ENCODE measurements around the gene ERCC1.
"Not testable (repeated sequence)": the region's sequence is repeated elsewhere in the genome, so short reads cannot be mapped to it uniquely, and the experiment has no call there.

Gene ERCC1

DNA sequence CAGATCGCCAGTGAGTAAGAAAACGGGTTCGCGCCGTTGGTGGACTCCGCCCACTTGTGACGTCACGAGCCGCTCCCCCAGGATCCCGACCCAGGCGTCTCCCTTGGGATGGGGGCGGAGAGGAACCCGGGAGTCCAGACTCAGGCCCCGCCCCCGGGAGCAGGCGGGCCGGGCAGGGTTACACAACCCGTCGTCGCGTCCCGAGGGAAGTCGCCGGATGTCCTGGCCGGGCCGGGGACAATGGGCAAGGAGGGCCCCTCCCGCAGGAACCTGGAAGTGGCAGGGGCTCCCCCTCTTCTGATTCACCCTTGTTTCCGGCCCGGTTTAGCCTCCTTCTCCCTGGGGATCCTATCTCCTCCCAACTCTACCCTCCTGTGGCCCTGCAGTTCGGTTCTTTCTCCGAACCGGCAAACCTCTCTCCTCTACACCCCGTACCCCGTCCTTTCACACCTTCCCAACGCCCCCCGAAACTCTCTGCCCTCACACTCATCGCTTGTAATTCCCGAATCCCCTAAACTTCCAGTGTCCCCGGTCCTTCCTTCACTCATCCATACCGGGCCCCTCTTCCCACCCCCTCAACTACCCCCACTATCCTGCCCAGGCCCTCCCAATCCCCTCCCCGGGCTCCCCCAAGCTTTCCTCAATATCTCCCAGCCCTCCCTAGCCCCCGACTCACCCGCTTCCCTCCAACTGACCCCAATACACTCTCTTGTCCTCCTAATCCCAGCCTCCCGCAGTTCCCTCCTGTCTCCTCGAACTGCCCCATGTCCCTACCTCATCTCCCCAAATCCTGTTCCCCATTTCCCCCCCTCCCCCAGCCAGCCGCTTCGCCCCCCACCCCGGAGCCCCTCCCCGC lies 20.0 kb upstream of the ERCC1 start:
- DNase-seq (ENCODE audit: insufficient read length, low spot score): no peak
- FAIRE-seq: peak; percentile 28
- no peak for TF ChIP-seq TAF1 (IDR thresholded peaks at IDR 0.05; ENCODE audit: low read depth, low read length)
- TF ChIP-seq POLR2AphosphoS5 (IDR thresholded peaks at IDR 0.05; ENCODE audit: low read depth, low read length): no peak
- no peak for TF ChIP-seq POLR2A (IDR thresholded peaks at IDR 0.05; ENCODE audit: low read depth, low read length)
- no peak for TF ChIP-seq SPI1 (IDR thresholded peaks at IDR 0.05; ENCODE audit: low read depth, low read length)
- no peak for TF ChIP-seq POU2F2 (IDR thresholded peaks at IDR 0.05; ENCODE audit: low read depth, low read length)
- no peak for TF ChIP-seq PAX5 (IDR thresholded peaks at IDR 0.05; ENCODE audit: insufficient read depth, low read length, severe bottlenecking)

DNA sequence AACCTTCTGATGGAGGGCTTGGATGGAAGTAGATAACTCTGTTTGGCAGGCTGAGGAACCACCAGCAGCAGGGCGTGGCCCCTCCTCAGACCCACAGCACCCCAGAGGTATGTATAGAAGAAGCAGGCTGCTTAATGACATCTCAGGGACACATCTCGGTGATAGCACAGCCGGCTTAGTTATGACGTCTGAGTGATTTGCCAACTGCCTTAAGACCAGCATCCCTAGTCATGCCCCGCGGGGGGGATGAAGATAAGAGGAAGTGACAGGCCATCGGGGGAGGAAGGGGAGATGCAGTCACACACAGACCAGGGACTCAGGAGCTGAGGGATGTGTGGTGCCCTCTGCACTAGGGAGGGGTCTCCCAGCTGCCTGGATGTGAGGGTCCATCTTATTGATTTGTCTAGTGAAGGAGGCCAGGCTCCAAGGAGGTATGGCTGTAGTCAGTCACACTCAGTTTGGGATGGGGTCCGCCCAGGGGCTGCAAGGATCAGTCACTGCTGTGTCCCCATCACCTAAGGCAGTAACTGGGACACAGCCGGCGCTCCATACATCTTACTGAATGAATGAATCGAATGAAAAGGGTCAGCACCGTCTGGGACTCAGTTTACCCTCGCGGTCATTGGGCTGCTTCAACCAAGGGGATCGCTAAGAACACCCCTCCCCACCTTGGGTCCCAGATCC lies 19.2 kb upstream of the ERCC1 start:
- DNase-seq (ENCODE audit: insufficient read length, low spot score) (no peak), FAIRE-seq (peak; percentile 38)
- TF ChIP-seq SPI1 (IDR thresholded peaks at IDR 0.05; ENCODE audit: low read depth, low read length): peak; percentile 72
- no peak for TF ChIP-seq POLR2AphosphoS5 (IDR thresholded peaks at IDR 0.05; ENCODE audit: low read depth, low read length)

DNA sequence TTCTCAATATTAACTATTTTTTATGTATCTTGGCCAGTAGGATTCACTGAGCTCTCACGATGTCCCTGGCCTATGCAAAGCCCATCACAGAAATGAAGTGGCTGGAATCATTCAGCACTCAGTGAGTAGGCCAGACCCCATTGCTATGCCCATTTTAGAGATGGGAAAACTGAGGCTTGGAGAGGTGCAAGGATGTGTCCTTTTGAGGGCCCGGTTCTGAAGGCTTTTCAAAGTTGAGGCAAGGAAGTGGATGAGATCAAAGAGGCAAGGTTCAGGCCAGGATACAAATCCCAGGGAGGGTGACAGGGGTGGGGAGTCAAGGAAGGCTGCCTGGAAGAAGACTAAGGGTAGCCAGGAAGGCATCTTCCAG lies 18.7 kb upstream of the ERCC1 start:
- FAIRE-seq (no peak), DNase-seq (ENCODE audit: insufficient read length, low spot score) (no peak)
- TF ChIP-seq PAX5 (IDR thresholded peaks at IDR 0.05; ENCODE audit: insufficient read depth, low read length, severe bottlenecking): no peak
- no peak for TF ChIP-seq SPI1 (IDR thresholded peaks at IDR 0.05; ENCODE audit: low read depth, low read length)
- TF ChIP-seq POLR2AphosphoS5 (IDR thresholded peaks at IDR 0.05; ENCODE audit: low read depth, low read length): no peak
- TF ChIP-seq POU2F2 (IDR thresholded peaks at IDR 0.05; ENCODE audit: low read depth, low read length): no peak
- TF ChIP-seq TAF1 (IDR thresholded peaks at IDR 0.05; ENCODE audit: low read depth, low read length): no peak
- no peak for TF ChIP-seq POLR2A (IDR thresholded peaks at IDR 0.05; ENCODE audit: low read depth, low read length)

DNA sequence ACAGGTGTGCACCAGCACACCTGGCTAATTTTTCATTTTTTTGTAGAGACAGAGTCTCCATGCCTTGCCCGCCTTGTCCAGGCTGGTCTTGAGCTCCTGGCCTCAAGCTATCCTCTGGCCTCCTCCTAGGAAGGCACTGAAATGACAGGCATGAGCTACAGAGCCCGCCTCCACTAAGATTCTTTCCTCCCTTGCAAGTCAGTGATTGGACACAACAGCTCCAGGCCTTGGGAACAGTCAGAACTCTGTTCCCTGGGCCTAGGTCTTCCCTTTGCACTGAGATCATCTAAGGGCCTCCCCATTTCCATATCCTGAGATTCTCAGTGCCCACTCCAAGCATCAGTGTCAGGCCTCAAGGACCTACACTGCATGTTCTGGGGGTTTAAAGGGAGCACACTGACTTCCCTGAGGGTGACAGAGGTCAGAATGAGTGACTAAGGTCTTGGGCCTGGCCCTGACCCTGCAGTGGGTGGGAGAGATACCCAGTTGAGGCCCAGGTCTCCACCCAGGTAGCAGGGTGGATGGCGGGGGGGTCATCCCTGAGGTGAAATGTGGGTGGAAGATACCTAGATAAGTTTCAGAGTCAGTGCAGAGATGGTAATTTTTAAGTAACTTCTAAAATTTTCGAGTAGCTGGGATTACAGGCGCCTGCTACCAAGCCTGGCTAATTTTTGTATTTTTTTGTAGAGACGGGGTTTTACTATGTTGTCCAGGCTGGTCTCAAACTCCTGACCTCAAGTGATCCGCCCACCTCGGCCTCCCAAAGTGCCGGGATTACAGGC lies 17.3 kb upstream of the ERCC1 start:
- DNase-seq (ENCODE audit: insufficient read length, low spot score) (no peak), FAIRE-seq (peak; percentile 65)
- TF ChIP-seq TAF1 (IDR thresholded peaks at IDR 0.05; ENCODE audit: low read depth, low read length): no peak
- no peak for TF ChIP-seq SPI1 (IDR thresholded peaks at IDR 0.05; ENCODE audit: low read depth, low read length)
- TF ChIP-seq POU2F2 (IDR thresholded peaks at IDR 0.05; ENCODE audit: low read depth, low read length): no peak
- no peak for TF ChIP-seq POLR2AphosphoS5 (IDR thresholded peaks at IDR 0.05; ENCODE audit: low read depth, low read length)
- no peak for TF ChIP-seq POLR2A (IDR thresholded peaks at IDR 0.05; ENCODE audit: low read depth, low read length)
- no peak for TF ChIP-seq PAX5 (IDR thresholded peaks at IDR 0.05; ENCODE audit: insufficient read depth, low read length, severe bottlenecking)

DNA sequence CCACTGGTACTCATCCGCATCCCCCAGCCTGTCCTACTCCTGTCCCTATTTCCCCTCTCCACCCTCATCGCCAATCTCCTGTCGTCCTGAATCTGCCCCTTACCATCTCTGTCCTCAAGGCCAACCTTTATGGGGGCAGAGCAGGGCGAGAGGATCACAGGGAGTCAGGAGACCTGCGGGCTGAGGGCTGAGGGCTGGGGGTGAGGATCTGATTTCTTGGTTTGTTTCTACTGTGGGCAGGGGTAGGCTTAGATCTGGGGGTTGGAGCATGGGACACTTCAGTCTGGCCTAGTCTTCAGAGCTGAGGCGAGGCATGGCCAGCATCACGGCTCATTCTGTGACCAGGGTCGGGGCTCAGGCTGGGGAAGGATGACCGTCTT lies 16.5 kb upstream of the ERCC1 start:
- FAIRE-seq (peak; percentile 38), DNase-seq (ENCODE audit: insufficient read length, low spot score) (no peak)
- TF ChIP-seq TAF1 (IDR thresholded peaks at IDR 0.05; ENCODE audit: low read depth, low read length) (no peak), POU2F2 (IDR thresholded peaks at IDR 0.05; ENCODE audit: low read depth, low read length) (no peak), PAX5 (IDR thresholded peaks at IDR 0.05; ENCODE audit: insufficient read depth, low read length, severe bottlenecking) (no peak)

DNA sequence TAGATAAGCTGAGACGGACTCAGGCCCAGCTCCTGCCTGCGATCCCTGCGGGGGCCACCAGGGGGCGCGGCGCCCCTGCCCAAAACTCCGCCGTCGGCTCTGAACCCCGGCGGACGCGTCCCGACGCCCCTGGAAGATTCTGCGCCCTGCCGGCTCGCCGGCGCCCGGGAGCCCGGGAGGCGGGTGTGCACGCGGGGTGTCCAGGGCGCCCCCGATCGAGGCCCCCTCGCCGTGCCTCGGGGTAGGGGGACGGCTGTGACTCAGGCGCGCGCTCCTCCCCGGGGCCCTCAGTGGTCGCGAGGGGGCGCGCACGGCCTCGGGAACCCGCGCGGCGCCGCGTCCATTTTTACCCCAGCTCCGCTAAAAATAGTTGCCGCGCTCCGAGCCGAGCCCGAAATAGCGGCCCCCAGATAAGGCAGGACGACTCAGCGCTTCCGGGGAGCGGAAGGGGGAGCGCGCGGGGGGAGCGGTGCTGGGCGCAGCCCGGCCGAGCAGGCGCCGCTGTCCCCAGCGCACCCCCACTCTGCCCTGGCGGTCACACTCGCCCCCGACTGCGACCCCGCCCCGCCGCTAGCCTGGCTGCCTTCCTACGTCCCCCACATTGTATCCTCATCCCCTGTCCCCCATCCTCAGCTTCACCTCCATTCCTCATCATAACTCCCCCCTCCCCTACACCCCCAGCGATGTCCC lies 16.0 kb upstream of the ERCC1 start:
- FAIRE-seq (peak; percentile 86), DNase-seq (ENCODE audit: insufficient read length, low spot score) (peak; percentile 78)
- TF ChIP-seq TAF1 (IDR thresholded peaks at IDR 0.05; ENCODE audit: low read depth, low read length) (no peak), SPI1 (IDR thresholded peaks at IDR 0.05; ENCODE audit: low read depth, low read length) (no peak), POU2F2 (IDR thresholded peaks at IDR 0.05; ENCODE audit: low read depth, low read length) (no peak), PAX5 (IDR thresholded peaks at IDR 0.05; ENCODE audit: insufficient read depth, low read length, severe bottlenecking) (no peak), POLR2AphosphoS5 (IDR thresholded peaks at IDR 0.05; ENCODE audit: low read depth, low read length) (no peak), POLR2A (IDR thresholded peaks at IDR 0.05; ENCODE audit: low read depth, low read length) (no peak)

DNA sequence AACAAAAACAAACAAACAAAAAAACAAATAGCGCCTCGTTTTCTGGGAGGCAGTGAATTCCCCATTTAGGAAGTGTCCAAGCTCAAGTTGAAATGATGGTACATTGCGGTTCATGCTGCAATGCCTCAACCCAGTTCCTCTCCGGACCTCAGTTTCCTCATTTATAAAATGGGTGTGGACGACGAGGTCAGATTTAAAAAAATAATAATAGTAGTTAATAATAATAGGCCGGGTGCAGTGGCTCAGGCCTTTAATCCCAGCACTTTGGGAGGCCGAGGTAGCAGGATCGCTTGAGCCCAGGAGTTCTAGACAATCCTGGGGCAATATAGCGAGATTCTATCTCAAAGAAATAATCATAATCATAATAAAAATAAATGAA lies 15.5 kb upstream of the ERCC1 start:
- DNase-seq (ENCODE audit: insufficient read length, low spot score) (no peak), FAIRE-seq (no peak)
- TF ChIP-seq PAX5 (IDR thresholded peaks at IDR 0.05; ENCODE audit: insufficient read depth, low read length, severe bottlenecking): no peak

DNA sequence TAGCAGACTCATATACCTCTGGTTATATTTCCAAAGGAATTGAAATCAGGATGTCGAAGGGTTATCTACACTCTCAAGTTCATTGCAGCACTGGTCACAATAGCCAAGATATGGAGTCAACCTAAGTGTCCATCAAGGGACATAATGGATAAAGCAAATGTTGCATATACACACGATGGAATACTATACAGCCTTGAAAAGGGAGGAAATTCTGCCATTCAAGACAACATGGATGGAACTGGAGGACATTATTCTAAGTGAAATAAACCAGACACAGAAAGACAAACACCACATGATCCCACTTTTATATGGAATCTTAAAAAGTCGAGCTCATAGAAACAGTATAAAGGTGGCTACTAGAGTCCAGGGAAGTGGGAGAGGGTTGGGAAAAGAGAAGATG lies 13.6 kb upstream of the ERCC1 start:
- DNase-seq (ENCODE audit: insufficient read length, low spot score): no peak
- FAIRE-seq: no peak
- TF ChIP-seq TAF1 (IDR thresholded peaks at IDR 0.05; ENCODE audit: low read depth, low read length) (no peak), PAX5 (IDR thresholded peaks at IDR 0.05; ENCODE audit: insufficient read depth, low read length, severe bottlenecking) (no peak), SPI1 (IDR thresholded peaks at IDR 0.05; ENCODE audit: low read depth, low read length) (no peak), POU2F2 (IDR thresholded peaks at IDR 0.05; ENCODE audit: low read depth, low read length) (no peak), POLR2AphosphoS5 (IDR thresholded peaks at IDR 0.05; ENCODE audit: low read depth, low read length) (no peak), POLR2A (IDR thresholded peaks at IDR 0.05; ENCODE audit: low read depth, low read length) (no peak)

DNA sequence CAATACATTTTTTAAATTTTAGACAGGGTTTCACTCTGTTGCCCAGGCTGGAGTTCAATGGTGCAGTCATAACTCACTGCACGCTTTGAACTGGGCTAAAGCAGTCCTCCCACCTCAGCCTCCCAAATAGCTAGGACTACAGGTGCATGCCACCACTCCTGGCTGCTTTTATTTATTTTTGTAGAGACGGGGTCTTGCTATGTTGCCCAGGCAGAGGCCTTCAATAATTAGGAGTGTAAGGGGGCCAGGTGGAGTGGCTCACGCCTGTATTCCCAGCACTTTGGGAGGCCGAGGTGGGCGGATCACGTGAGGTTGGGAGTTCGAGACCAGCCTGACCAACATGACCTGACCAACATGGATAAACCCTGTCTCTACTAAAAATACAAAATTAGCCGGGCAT lies 8.8 kb upstream of the ERCC1 start:
- FAIRE-seq; DNase-seq (ENCODE audit: insufficient read length, low spot score): not testable (repeated sequence)

DNA sequence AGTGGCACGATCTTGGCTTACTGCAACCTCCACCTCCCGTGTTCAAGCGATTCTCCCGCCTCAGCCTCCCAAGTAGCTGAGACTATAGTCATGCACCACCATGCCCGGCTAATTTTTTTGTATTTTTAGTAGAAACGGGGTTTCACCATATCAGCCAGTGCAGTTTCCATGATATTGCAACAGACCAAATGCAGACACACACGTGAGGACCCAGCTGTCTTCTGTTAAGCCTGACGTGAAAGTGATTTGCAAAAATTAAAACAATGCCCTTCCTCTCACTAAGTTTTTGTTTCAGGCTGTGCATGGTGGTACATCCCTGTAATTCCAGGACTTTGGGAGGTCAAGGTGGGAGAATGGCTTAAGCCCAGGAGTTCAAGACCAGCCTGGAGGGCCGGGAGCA lies 7.3 kb upstream of the ERCC1 start:
- peak; percentile 38 for FAIRE-seq
- not testable (repeated sequence) for DNase-seq (ENCODE audit: insufficient read length, low spot score)

DNA sequence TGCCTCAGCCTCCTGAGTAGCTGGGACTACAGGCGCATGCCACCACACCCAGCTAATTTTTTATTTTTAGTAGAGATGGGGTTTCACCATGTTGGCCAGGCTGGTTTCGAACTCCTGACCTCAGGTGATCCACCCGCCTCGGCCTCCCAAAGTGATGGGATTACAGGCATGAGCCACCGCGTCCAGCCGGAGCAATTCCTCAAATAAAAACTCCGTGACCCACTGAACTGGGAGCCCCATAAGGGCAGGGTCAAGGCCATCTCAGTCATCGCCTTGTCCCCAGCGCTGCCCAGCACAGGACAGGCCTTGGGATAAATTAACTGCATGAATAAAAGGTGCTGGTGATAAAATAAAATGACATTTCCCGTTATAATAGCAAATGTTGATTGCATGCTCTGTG lies 6.2 kb upstream of the ERCC1 start:
- FAIRE-seq; DNase-seq (ENCODE audit: insufficient read length, low spot score): not testable (repeated sequence)
